HG02885 (cell line): ENCODE measurements around the gene CNTN5.

Experiments
- ATAC-seq: cut with Tn5 transposase; IDR thresholded peaks from one replicate; pipeline ENCODE4 v1.9.1; 2021; ENCODE audit warnings: mild to moderate bottlenecking; ENCODE audit not compliant: unreplicated experiment, poor library complexity

CNTN5 gene

GRCh38 chr11:99841885-99842284 is 821.1 kb downstream of the CNTN5 start:
- ATAC-seq, result no peak

- ATAC-seq, result no peak
Measured at GRCh38 chr11:99865951-99866350, 845.2 kb downstream of the CNTN5 start.

- ATAC-seq, result no peak
Measured at GRCh38 chr11:99881610-99882009, 860.9 kb downstream of the CNTN5 start.

- no peak for ATAC-seq
Measured at GRCh38 chr11:99884750-99885149, 864.0 kb downstream of the CNTN5 start.

- no peak for ATAC-seq
Measured at GRCh38 chr11:99887481-99887880, 866.7 kb downstream of the CNTN5 start.

- ATAC-seq, result no peak
Measured at GRCh38 chr11:99893811-99894210, 873.1 kb downstream of the CNTN5 start.

- ATAC-seq, result no peak
Measured at GRCh38 chr11:99901175-99901574, 880.4 kb downstream of the CNTN5 start.

- ATAC-seq, result no peak
Measured at GRCh38 chr11:99911116-99911515, 890.4 kb downstream of the CNTN5 start.

- ATAC-seq, result no peak
Measured at GRCh38 chr11:99916078-99916477, 895.3 kb downstream of the CNTN5 start.

GRCh38 chr11:99918761-99919160 is 898.0 kb downstream of the CNTN5 start:
- ATAC-seq, result no peak

- no peak for ATAC-seq
Measured at GRCh38 chr11:99920956-99921355, 900.2 kb downstream of the CNTN5 start.

GRCh38 chr11:99925968-99926367 is 905.2 kb downstream of the CNTN5 start:
- no peak for ATAC-seq

- ATAC-seq, result no peak
Measured at GRCh38 chr11:99932684-99933083, 911.9 kb downstream of the CNTN5 start.

GRCh38 chr11:99934008-99934407 is 913.3 kb downstream of the CNTN5 start:
- ATAC-seq, result no peak

GRCh38 chr11:99937330-99937729 is 916.6 kb downstream of the CNTN5 start:
- ATAC-seq, result no peak

- no peak for ATAC-seq
Measured at GRCh38 chr11:99952816-99953215, 932.1 kb downstream of the CNTN5 start.

GRCh38 chr11:99960536-99960935 is 939.8 kb downstream of the CNTN5 start:
- ATAC-seq, result no peak

GRCh38 chr11:99968336-99968735 is 947.6 kb downstream of the CNTN5 start:
- ATAC-seq, result no peak

GRCh38 chr11:99973993-99974392 is 953.2 kb downstream of the CNTN5 start:
- ATAC-seq, result no peak

GRCh38 chr11:99979042-99979441 is 958.3 kb downstream of the CNTN5 start:
- no peak for ATAC-seq

GRCh38 chr11:99987821-99988470 is 967.2 kb downstream of the CNTN5 start:
- no peak for ATAC-seq

GRCh38 chr11:99988471-99988837 is 967.7 kb downstream of the CNTN5 start:
- ATAC-seq, result no peak

- no peak for ATAC-seq
Measured at GRCh38 chr11:100003985-100004384, 983.2 kb downstream of the CNTN5 start.
